Stimulated activated CD8-positive, alpha-beta memory T cell treated with anti-CD3 and anti-CD28 coated beads, Interleukin-12 subunit alpha, Interleukin-12 subunit beta, amount 100 ng/mL, for 24 hours (primary cell): ENCODE data around the gene APPL1.
"Not testable (repeated sequence)": the region's sequence is repeated elsewhere in the genome, so short reads cannot be mapped to it uniquely, and the experiment has no call there.

ENCODE experiments used
- DNase-seq: peaks from one replicate; pipeline ENCODE4 v3.0.0-alpha.2; 2020; ENCODE audit errors: extremely low read depth

The APPL1 gene

DNA sequence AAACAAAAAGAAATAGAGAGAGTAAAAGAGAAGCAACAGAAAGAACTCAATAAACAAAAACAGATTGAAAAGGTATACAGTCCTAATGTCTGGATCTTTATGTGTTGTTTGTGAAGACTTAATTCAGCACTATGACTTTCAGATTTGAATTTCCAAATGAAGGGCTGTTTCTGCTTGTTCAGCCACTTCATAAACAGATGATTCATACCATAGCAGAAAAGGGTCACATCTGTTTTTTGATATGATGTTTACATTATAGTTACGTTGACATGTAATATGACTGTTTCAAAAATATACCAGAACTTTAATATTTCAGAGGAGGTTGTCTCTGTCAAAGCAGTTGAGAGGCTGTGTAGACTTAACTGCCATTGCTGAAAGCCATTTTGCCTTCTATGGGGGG, 40.9 kb downstream of the APPL1 start:
- no peak for DNase-seq

DNA sequence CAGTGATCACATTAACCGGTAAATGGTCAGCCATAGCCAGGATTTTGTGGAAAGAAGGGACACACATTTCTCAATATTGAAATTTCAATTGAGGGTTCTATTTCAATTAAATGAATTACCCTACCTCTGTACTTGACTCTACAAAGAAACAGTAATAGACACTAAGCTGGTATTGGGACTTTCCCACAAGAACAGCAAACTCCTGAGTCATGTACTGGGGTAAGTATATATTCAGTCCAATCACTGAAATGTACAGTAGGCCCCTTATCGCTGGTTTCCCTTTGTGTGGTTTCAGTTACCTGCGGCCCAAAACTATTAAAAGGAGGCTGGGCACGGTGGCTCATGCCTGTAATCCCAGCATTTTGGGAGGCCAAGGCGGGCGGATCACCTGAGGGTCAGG, 47.3 kb downstream of the APPL1 start:
- no peak for DNase-seq

DNA sequence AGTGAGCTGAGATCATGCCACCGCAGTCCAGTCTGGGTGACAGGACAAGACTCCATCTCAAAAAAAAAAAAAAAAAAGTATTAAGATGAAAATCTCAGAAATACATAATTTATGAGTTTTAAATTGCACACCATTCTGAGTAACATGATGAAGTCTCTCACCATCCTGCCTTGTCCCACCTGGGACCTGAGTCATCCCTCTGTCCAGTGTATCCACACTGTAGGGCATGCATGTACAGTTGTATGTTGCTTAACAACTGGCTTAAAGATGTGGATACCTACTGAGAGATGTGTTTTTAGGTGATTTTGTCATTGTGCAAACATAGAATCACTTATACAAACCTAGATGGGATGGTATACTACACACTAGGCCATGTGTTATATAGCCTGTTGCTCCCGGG, 47.9 kb downstream of the APPL1 start:
- no peak for DNase-seq

DNA sequence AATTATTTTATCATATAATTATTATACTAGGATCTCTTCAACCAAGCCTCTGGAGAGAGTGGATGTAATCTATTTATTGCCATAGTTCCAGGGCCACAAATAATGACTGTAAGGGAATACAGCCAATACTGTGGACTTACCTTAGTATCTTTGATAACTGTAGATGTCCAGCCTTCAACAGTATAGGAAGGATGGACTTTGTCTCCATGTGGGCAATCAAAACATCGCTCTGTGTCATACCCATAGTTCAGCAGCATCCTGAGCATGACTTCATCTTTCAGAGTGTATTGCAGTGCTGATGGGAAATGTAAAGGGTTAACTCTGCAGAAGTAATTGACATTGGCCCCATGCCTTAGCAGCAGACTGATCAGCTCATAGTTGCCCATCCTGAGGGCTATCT, 50.7 kb downstream of the APPL1 start:
- DNase-seq: no peak

DNA sequence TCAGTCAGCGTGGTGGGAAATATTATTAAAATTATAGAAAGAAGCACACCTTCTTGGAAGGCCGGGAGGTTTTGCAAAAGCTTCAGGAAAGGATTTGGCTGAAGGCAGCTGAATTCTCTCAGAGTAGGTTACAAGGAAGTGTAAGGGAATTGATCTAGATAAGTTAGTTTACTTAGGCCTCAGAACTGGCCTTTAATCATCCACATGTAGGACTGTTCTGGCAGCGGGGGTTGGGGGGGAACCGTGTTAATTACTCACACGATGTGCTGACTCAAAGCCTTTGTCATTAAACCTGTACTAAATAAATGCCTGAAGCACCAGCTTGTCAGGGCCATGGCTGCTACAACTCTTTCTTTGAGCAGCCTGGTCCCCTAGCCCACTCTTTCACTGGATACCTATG, 52.2 kb downstream of the APPL1 start:
- no peak for DNase-seq

DNA sequence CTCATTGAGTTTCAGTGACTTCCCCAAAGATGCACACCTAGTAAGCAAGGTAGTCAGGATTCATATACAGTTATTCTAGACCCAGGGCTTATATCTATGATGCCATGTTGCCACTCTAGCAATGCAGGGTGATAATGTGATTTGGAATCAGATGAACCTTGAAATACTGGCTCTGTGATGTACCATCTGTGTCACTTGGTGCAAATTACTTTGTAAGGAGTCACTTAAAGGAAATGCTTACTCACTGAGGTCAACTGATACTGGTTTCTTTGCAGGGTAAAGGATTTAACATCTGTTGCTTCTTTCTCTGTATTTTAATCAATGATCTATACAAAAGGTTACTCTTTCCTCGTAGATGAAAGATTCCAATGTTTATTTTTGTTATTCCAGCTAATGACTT, 54.2 kb downstream of the APPL1 start:
- DNase-seq: no peak

DNA sequence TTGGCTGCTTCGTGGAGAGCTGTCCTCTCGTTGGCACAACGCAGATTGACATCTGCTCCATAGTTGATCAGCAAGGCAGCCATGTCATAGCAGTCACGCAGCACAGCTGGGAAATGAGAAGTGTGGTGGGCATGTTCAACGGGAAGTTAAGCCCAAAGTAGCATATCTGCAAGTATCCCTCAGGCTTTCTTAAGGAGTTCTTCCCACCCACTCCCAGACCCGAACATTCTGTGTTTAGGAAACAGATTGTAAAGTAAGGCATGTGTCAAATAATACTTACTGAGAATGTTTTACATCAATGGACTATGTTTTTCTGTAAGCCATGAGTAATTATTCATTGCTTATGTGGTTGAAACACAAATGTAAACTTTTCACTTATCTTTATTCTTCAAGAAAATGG, 55.8 kb downstream of the APPL1 start:
- no peak for DNase-seq

DNA sequence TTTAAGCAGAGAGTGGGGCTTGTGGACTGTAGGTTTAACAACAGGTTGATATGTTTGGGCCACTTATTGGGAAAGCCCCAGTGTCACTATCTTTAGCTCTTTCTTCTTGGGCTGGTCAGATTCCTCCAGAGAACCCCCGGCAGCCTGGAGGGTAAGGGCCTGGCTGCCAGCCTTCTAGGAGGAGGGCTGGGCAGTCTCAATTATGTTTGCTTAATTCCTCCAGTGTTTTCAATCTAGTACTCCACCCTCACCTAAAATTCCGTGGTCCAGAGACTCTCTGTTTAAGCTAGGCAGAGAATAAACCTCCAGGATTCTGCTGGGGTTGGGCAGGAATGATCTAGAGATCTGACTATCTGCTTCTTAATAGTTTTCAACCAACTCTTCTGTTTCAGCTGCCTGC, 59.7 kb downstream of the APPL1 start:
- no peak for DNase-seq

DNA sequence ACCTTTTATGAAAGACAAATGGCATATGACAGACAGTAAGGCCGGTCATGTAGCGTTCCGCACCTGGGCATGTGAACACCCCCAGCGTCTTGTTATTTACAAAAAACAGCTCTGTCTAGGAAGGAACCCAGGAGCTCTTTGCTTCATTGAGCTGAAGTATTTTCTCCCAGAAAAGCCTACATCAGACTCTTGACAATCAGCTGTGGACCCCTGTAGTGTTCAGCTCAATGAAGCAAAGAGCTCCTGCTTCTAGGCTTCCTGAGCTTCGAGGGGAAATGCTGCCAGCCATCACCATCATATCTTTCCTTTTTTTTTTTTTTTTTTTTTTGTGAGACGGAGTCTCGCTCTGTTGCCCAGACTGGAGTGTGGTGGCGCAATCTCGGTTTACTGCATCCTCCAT, 60.9 kb downstream of the APPL1 start:
- no peak for DNase-seq

DNA sequence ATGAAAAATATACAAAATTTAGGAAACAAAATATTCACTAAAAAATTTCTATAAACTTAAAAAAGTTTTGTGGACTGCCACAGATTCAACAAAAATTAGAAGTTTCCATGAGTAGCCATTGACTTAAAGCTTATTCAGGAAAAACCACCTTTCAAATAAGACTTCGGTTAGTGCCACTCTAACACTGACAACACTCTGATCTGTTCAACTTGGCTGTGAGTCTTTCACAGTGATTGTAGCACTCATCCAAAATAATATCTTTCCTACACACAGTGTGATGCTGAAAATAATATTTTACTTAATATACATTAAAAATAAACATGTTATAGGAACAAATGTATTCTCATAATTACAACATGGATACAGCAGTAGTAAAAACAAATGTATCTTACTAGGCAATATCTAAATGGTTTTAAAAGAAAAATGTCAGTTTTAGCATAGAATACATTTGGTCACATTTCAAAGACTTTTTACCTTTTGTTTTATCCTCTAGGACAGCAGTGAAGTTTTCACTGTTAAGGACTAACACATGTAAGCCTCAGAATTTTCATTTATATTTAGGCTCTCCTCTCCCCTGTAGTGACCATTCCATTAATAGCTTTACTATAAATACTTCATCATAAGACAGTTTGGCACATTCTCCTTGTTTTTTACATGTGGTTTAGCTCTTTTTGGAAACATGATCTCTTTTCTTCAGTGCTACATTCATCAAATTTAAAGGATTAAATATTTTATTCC, 64.8 kb downstream of the APPL1 start, which contains the start of gene ASB14:
TSS of gene ASB14 (minus strand) at position 527 of the 738 bp plus-strand sequence. CDS start 652 bp downstream, outside the sequence.
- DNase-seq: no peak

DNA sequence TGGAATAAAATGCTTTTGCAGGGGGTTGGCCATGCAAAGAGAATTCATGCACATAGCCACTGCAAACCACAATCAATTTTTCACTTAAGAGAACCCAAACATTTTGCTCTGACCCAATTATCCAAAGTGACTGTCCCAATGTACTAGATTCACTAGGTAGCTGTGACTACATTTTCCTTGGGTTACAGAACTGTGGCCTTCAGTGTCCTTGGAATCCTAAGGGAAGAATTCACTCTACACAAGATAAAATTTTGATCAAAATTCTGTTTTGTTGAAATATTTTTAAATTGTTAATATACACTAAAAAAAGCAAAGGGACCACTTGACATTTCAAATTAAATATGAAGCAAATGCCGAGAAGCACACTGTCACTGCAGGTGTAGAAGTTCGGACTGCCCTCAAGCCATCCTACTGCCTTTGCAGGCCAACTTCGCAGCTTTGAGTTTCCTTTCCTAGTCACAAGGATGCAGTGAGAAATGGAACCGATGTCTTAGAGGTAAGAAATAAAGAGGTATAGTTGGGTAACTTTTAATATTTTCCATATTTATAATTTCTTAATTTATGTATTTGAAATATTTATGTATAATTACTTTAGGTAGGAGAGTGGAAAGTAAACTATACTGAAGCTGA, 65.5 kb downstream of the APPL1 start:
- DNase-seq: no peak

DNA sequence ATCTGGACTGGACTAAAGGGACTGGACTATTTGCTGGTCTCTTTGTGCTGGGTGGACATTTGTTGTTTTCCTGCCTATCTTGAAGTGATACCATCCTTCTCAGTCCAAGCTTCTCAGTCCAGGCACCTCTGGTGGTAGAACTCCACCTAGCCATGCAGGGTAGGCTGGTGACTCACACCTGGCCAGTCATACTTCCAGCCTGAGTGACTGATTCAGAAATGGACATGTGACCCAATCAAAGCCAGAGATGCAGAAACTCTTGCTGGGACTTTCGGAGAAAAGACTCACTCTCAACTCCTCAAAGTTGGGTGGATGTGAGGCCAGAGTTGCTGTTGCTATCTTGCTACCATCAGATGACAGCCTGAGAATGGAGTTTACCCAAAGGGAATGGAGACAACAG, 70.5 kb downstream of the APPL1 start:
- no peak for DNase-seq

DNA sequence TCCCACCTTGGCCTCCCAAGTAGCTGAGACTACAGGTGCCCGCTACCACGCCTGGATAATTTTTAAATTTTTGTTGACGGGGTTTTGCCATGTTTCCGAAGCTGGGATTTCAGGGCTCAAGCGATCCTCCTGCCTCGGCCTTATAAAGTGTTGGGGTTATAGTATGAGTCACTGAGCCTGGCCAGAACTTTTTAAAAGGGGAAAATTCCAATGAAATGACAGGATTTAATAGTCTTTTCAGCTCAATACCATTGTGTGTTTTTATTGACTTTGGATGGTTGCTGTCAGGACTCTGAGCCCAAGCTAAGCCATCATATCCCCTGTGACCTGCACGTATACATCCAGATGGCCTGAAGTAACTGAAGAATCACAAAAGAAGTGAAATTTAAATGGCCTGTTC, 76.0 kb downstream of the APPL1 start:
- not testable (repeated sequence) for DNase-seq

DNA sequence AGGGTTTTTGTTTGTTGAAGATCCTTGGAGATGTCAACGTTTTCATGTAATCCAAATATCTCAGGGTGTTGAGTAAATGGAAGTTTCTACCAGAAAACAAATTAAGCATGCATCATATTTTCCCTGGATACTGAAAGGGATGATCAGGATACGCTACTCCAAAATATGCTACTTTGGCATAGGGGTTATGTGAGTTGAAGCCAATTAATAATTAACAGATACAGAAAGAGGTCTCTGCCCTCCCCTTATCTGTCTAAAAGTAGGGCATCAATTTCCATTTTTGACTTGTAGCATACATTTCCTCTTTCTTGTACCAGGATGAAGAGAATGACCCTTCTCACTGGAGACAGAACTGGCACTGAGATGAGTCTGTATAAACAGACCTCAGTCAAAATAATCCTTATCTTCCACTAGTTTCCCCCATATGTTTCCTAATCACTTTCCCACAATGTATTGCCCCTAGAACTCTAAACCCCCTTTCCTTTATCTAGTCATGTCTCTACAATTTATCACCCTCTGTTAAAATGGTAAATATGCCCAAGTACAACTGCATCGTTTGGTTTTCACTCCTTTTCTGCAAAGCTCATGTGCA, 82.3 kb downstream of the APPL1 start:
- no peak for DNase-seq

DNA sequence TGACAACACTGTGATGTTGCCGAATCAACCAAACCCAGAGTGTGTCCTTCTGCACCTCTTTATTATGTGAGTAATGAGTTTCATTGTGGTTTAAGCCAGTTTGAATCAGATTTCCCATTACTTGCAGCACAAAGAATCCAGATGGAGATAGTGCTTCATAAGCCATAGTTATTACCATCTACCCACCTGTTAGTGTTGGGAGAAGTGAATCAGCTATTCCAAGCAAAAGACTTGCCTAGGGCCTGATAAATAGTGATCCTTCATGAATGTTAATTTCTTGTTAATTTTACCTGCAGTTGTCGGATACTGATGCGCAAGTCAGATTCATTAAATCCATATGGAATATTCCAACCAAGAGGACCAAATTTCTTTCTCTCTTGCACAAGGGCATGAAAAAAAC, 86.7 kb downstream of the APPL1 start:
- DNase-seq: no peak
